Nucleus accumbens (tissue), 56 donors: ENCODE data around the gene GLI3.

Experiments used
- DNase-seq, 56 donors: peaks; one replicate each; lab custom pipeline; 2025; lab: John Stamatoyannopoulos, UW

The GLI3 gene

DNA sequence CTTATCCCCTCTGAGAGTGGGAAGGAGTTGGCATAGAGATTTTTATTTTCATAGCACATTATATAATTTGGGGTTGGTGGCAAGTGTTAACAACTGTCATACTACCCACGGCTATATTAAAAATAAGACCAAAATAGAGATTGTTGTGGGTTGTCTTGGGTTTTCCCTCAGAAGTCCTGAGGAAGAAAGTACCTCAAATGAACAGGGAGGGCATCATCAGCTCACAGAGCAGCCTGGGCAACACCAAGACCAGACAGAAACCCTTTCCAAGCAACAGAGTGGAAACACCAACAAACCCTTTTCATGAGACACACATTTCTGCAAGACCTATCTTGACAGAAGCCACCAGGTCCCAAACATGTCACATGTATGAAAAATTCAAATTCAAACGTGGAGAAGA is 121.2 kb downstream of the GLI3 start:
- DNase-seq, result no peak

DNA sequence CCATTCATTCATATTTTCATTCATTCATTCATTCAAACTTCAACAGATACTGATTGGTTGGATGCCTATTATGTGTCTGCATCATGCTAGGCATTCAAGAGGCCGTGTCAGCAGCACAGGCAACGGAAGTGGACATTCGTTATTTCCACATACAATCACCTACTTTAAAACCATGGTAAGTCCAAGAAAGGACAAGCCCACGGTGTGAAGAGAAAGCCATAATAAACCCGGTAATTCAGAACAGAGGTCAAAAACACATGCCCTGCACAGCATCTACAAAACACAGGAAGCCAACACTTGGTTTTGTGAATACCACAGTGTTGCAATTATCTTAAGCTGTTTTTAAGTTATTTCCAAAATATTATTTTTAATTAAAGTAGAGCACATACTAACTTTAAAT is 126.7 kb downstream of the GLI3 start:
- no peak for DNase-seq

DNA sequence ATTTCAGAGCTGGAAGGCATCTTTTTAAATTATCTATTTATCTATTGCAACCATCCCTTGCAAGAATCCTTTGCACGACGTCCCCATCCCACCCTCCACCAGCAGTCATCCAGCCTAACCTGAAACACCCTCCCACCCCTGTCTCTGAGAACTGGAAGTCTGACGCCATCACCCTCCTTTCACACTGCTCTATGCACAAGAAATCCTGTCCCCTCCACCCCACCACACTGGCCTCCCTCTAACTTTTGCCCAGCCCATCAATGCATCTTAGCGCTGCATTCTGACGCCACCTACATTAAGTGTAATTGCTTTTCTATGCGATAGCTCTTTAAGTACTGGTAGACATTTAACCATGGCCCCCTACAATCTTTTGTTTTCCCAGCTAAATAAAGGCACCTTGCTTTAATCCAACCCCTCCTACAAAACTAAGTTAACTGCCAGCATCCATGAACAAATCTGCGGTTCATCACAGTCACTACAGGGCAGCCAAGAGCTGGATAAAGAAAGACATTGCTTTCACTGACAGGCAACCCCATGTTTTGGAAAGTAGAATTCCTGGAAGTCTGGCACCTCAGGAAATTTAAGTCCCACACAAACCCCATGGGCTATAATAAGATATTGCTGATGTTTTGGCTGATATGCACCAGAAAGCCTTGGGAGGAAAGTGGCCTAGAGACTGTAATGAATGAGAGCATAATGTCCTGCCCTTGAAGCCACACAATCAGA is 128.0 kb downstream of the GLI3 start:
- DNase-seq, result no peak

DNA sequence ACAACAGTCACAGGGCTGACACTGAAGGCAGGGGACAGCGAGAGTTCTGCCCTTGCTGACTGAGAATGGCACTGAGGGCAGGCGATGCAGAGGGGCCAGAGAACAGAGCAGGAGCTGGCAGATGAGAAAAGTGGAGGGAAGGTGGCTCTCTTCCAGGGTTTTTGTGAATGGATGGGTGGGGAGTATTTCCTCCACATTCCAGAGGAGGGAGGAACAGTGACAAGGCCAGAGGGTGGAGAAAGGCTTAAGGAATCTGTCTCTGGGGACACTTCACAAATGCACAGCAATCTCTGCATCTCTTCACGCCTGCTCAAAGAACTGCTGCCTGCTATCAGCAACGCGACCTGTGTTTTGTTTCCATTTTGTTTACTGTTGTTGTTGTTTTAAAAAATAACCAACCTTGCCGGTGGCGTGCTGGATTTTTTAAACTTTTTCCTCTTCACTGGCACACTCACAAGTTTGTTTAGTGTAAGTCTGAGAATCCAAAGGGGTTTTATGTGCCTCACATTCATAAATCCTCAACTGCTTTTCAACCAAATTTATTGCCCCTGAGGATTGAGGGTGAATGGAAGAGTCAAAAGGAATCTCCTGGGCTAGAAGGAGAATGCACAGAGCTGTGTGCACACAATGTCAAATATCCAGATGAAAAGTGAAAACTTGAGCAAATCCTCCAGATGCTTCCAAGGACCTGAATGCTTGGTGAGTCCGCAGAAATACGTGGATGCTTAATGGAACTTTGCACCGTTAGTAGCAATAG is 129.3 kb downstream of the GLI3 start:
- DNase-seq, result no peak

DNA sequence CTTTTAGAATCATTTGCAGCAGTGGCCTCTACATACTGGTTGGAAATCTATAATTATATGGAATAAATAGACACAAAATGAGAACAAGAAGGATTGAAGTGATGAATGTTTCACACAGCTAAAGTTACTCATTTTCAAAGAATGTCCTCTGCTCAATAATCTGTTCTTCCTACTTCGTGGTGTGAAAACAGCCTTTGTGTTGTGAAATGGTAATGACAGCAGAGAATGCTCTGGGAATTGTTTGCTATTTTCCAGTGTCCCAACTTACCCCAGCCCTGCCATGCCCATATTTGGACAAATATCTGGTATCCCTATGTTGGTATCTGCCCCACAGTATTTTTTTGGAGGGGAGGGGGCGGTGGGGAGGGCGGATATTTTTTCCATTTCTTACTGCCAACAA is 130.4 kb downstream of the GLI3 start:
- DNase-seq, result no peak

- no peak for DNase-seq
These were observed 131.3 kb downstream of the GLI3 start for GRCh38 chr7:42105554-42106358.

- no peak for DNase-seq
These were observed 132.3 kb downstream of the GLI3 start for GRCh38 chr7:42104694-42105093.

GRCh38 chr7:42104231-42104630 is 132.8 kb downstream of the GLI3 start:
- DNase-seq, result no peak

GRCh38 chr7:42103456-42103855 is 133.6 kb downstream of the GLI3 start:
- DNase-seq, result no peak

GRCh38 chr7:42103020-42103419 is 134.0 kb downstream of the GLI3 start:
- no peak for DNase-seq

GRCh38 chr7:42102301-42102700 is 134.7 kb downstream of the GLI3 start:
- no peak for DNase-seq

GRCh38 chr7:42100156-42100508 is 136.9 kb downstream of the GLI3 start:
- no peak for DNase-seq

GRCh38 chr7:42099470-42100155 is 137.4 kb downstream of the GLI3 start:
- DNase-seq, result no peak

DNA sequence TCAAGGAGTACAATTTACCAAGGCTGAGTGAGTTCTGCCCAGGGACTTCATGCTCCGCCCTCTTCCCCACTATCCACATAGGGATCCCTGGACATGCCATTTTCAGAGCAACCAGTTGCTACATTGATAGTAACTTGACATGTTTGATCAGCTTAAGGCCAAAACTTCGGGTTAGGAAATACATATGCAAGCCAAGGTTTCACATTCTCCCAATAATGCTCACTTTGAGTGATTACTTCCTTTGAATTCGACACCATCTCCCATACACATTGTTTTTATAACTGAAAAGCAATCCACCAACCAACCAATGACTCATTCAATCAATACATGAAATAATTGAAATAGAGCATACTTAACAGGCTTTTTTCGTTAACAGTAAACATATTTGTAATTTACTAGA is 137.9 kb downstream of the GLI3 start:
- no peak for DNase-seq

DNA sequence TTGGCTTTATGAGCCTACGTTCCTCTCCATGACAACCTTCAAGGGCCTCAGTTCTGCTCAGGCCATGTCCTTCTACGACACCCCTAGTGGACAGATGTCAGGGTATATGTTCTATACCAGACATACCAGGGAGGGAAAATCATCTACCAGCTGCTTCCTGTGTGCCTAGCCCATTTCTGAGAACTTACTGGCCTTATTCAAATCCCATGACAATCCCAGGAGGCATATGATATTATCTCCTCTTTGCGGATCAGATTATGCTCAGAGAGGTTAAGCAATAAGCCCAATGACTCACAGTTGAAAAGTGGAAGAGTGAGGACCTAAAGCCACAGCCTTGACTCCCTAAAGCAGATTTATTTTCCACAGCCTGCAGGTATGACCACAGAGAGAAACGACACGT is 139.3 kb downstream of the GLI3 start:
- DNase-seq, result no peak

- DNase-seq, result no peak
These were observed 140.1 kb downstream of the GLI3 start for GRCh38 chr7:42096681-42097561.

DNA sequence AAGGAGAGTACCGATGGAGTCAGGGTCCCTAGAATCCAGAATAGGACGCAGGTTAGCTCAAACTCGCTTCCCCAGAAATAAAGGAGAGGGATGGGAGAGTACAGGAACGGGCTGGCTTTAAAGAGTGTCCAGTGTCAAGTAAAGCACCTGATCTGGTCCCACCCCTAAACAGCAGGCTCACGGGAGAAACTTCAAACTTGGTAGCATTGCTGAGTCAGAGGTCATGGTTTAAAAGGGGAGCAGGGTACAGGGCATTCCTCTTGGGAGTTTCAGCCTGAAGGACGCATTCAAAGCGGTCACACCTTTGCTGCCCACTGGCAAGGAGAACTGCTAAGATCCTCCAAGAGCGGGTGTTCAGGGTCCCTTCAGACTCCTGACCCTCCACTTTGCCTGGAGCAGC is 140.7 kb downstream of the GLI3 start:
- no peak for DNase-seq

DNA sequence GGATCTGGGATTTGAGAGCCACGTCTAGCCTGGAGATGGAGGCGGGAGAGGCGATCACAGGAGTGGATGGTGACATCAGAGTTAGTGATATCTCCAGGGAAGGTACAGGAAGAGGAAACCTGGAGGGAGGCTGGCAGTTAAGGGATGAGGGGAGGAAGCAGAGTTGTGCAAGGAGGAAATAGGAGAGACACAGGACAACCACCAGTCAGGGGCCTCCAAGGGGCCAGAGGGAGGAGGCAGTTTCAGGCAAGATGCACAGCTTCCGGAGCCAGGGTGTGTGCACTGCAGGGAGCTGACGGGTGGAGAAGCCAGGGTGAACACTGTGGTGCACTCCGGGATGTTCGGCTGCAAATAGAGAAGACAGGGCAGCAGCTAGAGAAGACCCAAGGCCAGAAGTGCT is 141.2 kb downstream of the GLI3 start:
- no peak for DNase-seq

- no peak for DNase-seq
These were observed 143.6 kb downstream of the GLI3 start for GRCh38 chr7:42093349-42093905.
